NAMALWA (cell line): ENCODE data around the gene FOXL1.
"Not testable (repeated sequence)": the region's sequence is repeated elsewhere in the genome, so short reads cannot be mapped to it uniquely, and the experiment has no call there.

Experiments used
- DNase-seq: peaks from one replicate; pipeline ENCODE4 v3.0.0-alpha.2; 2015; ENCODE audit warnings: low spot score

FOXL1 gene

DNA sequence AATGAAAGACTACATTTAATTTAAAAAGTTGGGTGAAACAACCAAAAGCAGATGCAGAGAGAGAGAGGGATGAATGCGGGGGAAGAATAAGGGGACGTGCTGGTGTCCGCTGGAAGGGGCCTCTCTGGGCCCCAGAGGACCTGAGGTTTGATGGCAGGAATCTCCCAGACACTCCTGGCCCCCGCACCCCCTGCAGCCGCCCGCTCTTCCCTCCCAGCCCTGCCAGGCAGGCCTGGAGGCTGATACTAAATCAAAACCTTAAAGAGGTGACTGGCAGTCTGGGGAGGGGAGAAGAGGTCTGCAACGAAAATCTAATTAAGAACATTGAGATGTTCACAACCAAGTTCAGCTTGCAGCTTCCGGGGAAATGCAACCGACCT is 2.4 kb downstream of the FOXL1 start:
- no peak for DNase-seq

DNA sequence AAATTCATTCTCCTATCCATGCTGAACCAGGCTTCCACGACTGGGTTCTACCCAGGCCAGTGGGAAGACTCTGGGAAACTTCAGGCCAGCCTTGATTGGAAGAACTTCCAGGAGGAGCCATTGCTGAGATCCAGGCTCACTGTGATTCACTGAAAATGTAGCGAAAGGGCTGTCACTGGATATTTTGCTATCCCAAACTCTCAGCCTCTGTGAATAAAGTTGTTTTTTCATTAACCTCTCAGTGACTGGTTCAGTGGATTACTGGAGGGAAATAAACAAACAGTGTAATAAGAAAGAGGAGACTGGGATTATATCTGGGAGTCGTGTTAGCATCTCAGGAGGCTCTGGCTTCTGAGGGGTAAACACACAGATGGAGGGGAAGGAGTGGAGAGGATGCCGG is 3.1 kb downstream of the FOXL1 start:
- DNase-seq: no peak

DNA sequence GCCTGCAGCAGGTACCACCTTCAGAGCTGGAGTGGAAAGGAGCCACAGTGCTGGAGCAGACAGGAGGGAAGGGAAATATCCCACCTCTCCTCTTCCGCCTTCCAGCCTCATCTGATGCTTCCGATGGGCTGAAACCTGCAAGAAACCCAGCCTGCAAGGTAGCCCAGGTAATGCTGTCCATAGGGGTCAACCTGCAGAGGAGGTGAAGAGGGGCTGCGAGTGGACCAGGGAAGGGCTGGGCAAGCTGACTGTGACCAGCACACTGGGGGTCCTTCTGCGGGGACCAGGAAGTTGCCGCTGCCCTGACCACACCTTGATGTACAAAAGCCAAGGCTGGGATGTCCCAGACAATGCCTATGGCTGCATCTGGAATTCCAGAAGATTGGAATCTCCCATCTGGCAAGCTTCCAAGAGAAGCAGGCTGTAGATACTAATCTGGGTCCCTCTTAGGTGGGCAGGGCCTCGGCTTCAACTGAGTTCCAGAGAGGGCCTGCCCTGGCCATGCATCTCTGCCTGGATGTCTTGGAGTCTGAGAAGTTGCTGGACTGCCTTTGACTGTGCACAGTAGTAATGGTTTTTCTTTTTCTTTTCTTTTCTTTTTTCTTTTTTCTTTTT is 5.8 kb downstream of the FOXL1 start:
- no peak for DNase-seq

DNA sequence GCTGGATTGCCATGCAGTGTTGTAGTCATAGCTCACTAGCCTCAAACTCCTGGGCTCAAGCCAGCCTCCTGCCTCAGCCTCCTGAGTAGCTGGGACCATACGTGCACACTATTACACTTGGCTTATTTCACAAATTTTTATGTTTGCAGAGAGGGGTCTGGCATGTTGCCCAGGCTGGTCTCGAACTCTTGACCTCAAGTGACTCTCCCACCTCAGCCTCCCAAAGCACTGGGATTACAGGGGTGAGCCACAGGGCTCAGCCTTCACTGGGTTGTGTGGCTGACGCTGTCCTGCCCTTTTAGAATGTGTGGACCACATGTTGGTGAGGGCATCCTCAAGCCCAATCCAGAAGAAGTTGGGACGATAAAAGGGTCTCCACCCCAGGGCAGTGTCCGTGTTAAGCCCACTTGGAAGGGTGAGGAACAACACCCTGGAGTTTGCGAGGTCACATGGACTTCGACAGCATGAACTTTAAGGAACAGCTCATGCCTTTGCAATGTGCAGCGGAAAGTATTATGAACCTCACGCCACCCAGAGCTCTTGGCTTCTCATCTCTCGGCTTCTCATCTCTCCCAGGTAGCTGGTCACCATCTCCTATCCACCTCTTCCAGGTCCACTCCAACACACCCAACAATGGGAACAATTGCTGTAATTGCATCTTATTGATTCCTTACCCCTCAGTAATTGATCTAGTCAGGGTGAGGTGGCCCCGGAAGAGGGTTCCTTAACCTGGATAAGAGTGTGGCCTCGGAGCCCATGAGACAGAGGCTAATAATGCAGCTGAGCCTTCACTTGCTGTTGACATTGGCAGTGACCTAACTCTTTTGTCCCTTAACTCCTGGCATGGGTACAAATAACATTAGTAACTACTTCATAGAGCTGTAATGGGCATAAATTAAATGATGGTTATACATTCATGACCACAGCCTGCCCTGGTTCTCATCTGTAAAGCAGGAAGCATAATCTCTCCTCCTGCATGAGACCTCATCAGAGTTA is 6.7 kb downstream of the FOXL1 start:
- no peak for DNase-seq

DNA sequence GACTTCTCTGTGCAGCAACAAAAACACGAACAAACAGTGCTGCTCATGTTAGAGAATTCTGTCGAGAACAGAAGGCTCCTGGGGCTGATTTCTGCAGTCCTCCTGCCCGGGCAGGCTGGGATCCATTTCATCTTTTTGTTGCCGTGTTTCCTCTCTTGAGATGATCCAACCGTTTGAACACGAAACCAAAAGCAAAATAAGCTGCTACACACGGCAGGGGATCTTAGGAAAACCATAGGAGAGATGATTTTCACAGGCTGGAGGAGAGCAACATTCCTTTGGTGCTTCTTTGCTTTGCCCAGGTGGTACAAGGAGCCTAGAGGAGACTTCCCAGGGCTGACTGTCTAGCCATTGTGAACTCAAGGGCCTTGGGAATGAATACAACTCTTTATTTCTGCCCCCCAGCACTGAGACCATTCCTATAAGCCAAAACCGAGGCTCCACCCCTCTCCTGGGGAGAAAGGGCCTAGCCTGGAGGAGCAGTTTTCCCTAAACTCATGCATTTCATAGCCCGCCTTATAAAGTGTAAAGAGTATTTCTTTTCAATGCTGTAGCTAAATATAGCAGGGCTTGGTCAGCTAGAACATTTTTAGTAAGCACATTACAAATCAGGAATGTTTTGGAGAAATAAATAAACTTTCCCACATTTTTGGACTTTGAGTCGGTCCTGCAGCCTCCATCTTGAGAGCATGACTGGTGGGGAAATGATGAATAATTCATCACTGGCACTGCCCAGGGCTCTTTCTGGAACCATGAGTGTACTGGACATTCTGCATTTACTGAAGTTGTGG is 7.7 kb downstream of the FOXL1 start:
- DNase-seq: no peak

DNA sequence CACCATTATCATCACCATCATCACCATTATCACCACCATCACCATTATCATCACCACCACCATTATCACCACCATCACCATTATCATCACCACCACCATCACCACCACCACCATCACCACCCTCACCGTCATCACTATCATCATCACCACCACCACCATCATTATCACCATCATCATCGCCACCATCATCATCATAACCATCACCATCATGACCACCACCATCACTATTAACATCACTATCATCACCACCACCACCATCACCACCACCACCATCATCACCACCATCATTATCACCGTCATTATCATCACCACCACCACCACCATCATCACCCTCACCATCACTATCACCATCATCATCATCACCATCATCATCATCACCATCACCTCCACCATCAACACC is 9.1 kb downstream of the FOXL1 start:
- no peak for DNase-seq

DNA sequence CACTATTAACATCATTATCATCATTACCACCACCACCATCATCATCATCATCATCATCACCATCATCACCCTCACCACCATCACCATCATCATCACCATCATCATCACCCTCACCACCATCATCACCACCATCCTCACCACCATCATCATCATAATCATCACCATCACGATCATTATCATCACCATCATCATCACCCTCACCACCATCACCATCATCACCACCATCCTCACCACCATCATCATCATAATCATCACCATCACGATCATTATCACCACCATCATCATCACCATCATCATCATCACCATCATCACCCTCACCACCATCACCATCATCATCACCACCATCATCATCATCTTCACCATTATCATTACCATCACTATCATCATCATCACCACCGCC is 9.6 kb downstream of the FOXL1 start:
- DNase-seq: not testable (repeated sequence)

DNA sequence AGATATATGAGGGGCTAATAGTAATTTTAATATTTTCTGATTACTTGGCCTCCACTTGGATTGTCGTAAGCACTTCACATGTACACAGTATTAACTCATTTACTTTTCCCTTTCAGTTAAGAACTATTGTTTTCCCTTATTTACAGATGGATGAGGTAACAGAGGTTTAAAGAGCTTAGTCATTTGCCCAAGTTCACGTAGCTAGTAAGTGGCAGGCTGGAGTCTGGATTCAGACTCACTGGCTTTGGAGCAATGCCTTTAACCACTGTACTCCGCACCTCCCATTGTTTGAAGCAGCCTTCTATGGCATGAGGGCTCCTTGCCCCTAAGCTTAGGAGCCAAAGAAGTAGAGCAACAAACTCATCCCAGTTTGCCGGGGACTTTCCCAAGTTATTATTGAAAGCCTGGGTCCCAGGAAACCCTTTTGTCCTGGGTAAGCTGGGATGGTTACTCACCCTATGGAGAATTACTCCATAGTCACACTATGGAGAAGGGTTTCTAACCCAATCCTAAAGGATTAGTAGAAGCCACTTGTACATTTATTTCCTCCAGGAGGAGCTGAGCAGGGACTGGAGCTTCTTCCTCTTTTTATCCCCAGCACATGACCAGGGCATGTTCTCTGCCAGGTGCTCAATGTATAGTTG is 12.3 kb downstream of the FOXL1 start:
- no peak for DNase-seq

DNA sequence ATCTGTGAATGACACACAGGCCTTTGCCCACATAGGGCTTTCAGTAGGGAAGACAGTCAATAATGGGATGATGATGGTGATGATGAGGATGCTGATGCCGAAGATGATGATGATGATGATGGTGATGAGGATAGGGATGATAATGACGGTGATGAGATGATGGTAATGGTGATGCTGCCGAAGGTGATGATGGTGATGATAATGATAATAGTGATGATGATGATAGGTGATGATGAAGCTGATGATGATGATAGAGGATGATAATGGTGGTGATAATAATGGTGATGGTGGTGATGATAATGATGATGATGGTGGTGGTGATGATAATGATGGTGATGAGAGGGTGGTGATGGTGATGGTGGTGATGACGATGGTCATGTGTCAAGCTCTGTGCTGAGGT is 12.9 kb downstream of the FOXL1 start:
- no peak for DNase-seq

DNA sequence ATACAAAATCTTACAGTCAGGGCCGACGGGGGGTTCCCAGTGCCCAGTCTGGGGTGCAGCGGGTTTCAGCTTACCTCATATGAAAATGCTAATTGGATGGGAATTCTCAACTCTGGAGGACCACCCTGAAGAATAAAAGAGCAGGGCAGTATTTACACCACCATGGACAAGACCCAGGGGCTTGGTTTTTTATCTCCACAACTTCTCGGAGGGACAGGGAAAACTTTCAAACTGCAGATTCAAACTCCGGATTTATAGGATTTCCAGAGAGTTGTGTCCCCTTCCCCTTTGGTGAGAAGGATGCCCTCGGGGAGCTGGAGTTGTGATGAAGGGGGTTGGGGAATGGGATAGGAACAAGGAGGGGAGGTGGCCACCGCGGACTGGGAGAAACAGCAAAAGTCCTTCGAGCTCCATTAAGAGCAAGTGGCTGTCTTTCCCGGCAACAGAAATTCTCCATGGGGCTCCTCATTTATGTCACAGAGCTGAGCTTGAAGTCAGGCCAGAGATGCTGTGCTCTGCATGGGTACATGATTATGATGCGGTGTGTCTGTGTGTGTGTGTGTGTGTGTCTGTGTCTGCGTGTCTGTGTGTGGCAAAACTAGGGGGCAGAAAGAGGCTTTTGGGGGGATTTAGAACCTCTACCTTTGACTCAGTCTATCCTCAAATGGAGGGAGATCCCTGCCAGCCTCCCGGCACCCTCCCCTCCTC is 15.7 kb downstream of the FOXL1 start:
- no peak for DNase-seq

DNA sequence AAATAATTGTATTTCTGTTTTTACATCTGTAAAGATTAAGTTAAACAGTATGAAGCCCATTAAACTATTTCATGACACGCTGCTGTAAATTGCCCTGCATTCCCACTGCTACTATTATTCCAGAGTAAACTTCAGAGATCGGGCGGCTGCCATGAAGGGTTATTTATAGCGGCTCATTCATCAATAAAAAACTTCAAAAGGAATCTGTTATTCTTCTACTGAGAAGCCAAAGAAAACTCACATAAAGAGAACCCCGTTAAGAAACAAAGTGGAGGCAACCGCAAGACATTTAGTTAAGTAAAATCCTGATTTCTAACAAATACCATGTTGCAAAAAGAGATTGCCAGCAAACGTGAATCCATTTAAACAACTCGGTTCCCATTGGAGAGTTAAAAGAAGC is 16.4 kb downstream of the FOXL1 start:
- DNase-seq: no peak

DNA sequence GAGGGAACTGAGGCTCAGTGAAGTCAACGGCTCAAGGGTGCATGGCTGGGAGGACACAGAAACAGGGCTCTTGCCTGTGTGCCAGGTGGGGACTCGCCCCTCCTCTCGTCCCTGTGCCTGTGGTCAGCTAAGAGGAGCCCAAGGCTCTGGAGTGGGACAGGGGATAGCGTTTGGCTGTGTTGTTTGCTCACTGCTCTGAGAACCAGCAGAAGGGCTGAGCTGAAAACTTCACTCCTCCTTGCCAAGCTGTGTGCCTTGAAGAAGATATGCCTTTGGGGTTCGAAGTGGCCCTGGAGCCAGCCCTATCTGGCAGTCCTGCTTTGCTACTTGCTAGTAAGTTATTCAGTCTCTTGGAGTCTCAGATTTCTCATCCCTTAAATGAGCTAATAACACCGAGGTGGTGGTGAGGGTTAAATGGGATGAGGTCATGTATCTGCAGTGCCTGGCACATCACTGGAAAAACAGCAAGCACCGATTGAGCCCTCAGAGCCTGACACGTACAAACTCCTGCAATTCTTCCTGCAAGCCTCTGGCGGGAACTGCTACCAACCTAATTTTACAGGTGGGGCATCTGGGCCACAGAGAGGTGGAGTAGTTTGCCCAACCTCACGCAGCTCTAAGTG is 17.7 kb downstream of the FOXL1 start:
- no peak for DNase-seq

DNA sequence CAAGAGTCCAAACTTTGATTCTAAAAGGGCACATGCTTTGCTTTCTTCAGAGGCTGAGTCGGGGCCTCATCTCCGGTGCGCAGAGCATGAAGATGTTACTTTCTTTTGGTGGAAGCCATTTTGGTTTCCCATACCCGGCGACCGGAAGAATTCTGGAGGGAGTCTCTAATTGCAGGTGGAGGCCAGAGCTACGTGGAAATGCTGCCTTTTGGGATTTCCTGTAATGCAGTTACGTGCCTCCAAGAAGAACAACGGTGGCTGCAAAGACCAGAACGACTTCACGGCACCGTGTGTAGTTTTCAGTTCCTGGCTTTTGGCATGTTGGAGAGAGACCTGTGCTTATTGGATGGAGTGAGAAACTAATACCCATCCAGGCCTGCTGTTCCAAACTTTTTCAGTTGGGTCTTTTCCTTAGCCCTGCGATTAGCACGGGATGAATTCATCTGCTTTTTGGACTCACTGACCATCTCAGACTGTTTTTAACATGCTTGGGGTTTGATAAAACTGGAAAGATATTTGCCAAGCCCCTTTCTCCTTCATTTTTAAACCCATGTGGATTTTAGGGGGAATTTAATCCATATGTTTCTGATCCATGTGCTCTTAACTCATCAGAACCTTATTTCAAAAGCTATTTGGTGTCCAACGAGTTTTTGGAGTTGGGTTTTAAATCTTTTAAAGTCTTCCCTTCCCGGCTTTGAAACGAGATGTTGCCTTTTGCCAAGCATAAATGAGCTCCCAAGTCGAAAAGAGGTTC is 19.0 kb downstream of the FOXL1 start:
- no peak for DNase-seq

DNA sequence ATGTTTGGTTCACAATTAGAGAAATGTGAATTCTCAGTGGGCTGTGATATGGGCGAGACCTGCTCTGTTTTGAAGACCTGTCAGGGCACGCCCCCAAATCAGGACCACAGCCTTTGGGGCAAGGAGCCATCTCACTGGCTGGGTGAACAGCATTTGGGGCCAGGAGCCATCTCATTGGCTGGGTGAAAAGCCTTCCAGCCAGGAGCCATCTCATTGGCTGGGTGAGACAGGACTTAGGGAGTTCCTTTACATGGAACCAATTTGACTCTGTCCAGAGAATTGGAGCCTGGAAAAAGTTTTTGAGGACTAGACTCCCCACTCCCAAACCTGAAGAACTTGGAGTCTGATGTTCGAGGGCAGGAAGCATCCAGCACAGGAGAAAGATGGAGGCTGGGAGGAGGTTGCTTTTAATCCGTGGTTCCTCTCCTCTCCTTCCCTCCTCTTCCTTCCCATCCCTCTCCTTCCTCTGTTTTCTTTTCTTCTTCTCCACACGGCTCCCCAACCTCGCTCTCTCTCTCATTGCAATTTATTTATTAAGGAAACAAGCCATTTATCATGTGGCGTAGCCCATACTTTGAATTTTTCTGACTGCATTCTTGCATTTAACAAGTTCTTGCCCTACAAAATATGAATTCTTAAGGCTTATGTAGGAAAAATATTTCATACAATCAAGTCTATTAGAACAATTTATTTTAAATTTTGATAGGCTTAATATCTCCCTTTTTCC is 19.7 kb downstream of the FOXL1 start:
- peak; percentile 61 for DNase-seq

DNA sequence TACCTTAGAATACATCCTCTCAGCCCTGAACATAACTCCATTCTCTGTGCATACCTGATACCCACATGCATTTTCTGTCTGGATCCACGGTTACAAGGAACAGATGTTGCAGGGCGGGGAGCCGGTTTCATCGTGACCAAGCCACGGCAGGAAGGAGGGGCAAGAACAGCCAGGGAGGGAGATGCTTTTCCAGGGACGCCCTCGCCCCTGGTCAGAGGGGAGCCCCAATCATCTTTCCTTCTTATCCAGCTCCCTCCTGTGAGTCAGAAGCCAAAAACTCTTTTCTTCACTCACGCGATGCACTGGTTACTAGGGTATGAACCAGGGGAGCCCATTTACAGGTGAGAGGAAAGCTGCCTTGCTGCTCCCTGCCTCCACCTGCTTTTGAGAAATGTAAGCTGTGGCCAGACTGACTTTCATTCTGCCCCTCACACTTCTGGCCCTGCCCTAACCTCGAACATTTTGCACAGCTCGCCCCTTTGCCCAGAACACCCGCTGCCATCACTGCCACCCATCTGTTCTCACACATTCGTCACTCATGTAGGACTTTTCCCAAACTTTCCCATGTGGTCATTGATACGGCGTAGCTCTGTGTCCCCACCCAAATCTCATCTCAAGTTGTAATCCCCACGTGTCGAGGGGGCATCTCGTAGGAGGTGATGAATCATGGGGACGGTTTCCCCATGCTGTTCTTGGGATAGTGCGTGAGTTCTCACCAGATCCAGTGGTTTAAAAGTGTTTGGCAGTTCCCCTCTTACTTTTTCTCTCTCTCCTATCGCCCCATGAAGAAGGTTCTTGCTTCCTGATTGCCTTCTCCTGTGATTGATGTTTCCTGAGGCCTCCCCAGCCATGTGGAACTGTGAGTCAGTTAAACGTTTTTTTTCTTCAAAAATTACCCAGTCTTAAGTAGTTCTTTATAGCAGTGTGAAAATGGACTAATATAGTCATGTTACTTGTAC is 20.5 kb downstream of the FOXL1 start:
- no peak for DNase-seq

DNA sequence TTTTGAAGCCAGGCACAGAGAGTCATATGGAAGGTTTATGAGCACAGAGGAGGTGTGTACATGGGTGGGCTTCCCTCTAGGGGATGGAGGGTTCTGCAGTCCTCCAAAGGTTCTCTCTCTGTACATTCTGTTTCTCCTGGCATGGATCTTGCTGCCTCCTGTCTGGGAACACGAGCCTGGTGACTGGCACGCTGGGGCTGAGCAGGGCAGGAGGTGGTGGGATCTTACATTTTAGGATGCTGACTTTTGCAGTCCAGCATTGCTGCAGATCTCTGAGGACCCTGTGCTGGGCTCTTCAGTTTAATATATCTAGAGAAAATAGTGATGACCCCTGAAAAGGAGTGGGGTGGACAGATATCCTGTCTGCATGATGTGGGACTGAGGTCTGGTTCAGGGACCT is 23.0 kb downstream of the FOXL1 start:
- DNase-seq: no peak

DNA sequence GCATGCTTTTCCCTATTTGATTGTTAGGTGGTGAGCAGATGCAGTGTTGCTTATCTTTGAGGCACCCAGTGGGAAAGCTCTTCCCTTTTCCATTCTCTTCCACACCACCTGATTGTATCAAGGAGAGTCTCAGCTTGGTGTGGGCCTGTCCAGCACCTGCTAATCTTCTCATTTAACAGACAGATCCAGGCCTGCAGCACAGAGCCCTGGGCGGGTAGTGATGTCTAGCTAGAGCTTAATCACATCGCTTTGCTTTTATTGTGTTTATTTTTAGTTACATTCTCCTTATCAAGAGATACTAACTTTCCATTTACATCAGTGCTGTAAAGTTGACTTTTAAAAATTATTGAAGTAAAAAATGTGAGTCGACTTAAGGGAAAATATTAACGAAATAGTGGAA is 24.2 kb downstream of the FOXL1 start:
- DNase-seq: no peak

DNA sequence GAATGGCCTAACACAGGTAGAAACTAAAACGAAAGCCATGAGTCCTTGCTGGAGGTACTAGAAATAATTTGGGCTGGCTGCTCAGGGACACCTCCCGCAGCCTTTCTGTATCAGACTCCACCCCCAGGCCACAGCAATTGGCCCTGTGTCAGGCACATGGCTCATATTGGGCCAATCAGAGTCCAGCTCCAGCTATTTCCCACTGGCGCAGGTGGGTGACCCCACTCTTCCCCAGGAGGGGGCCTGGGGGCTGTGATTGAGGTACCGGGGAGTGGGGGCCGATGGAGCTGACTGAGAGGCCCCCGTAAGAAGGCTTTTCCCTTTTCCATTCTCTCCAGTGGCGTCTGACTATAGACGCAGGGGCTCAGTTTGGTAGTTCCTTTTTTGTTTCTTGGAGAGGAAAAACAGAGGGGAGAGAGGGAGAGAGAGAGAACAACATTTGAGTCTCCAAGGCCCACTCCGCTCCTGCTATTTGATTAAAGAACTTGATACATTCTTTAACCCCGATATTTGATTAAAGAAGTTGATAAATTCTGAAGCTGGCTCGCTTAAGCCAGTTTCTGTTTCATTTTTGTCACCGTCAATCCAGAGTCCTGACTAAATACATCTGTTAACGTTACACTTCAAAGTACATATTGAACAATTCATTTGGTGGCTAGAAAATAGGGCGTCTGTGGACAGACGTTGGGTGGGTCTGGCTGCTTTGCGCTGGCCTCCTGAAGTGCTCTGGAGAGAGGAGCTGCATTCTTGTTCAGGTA is 26.3 kb downstream of the FOXL1 start:
- peak; percentile 46 for DNase-seq
